ENCODE measurements around the gene KRTAP5-8. TPM values are rescaled to one million over a fixed set of nuclear protein-coding genes. Genes with fewer than 3 reads are reported as not detected.
"Not testable (repeated sequence)": the region's sequence is repeated elsewhere in the genome, so short reads cannot be mapped to it uniquely, and the experiment has no call there.

KRTAP5-8 gene
- total and polyA plus RNA-seq, 9 of the 15 experiments (the other 6 are each of a cell fraction or from before 2014, with no cell fraction given): not detected

- no peaks in the 10 kb centered on the region for H3K79me2 ChIP-seq (ENCODE audit: control insufficient read depth, insufficient read depth, low read length)
- H3K9ac ChIP-seq (ENCODE audit: insufficient read depth in 1 of 2, low read depth in 2 of 2, low read length in 2 of 2): no peak overlapping the region
- in situ Hi-C loops (cut with MboI) (no loop called here), intact Hi-C loops (cut with micrococcal nuclease) (loop anchor here (10.0 kb wide), 1 partner anchor 94 kb away; the partner anchor contains the start of gene DHCR7)
- no peak overlapping the region for H3K4me3 ChIP-seq
- no peaks in the 10 kb centered on the region for H3K36me3 ChIP-seq (ENCODE audit: control insufficient read depth, insufficient read depth, low read length)
- 2% methylated on average over 11 of the region's 11 CpGs for WGBS (ENCODE audit: insufficient coverage, low coverage, missing lambda C conversion rate)
- BruUV-seq (replicated peaks): no TSS peak
- ChIA-PET POLR2A (interaction anchor here (1.5 kb wide), 1 partner anchor 11 kb away, joined by 5 read pairs; no protein-coding TSS in a partner anchor), CTCF (ENCODE audit: low intra/inter-chr PET ratio) (no interaction called here)
- no peak for TF ChIP-seq MYC (IDR thresholded peaks at IDR 0.05; ENCODE audit: low read depth, low read length)
- no peak for TF ChIP-seq MYC (CRISPR knock-in tag; IDR thresholded peaks at IDR 0.05; ENCODE audit: borderline replicate concordance, low read depth)
- no peak for TF ChIP-seq ZBTB1 (CRISPR knock-in tag; IDR thresholded peaks at IDR 0.05; ENCODE audit: borderline replicate concordance, low read depth)
- no peak for TF ChIP-seq BDP1 (IDR thresholded peaks at IDR 0.05; ENCODE audit: insufficient read depth, insufficient read length)
- TF ChIP-seq RBM25 (IDR thresholded peaks at IDR 0.05; ENCODE audit: low read depth, low read length, severe bottlenecking): no peak
- no peak for TF ChIP-seq THRAP3 (IDR thresholded peaks at IDR 0.05; ENCODE audit: borderline replicate concordance)
- TF ChIP-seq MECOM (CRISPR knock-in tag; IDR thresholded peaks at IDR 0.05): no peak
- TF ChIP-seq ZBTB5 (IDR thresholded peaks at IDR 0.05): no peak
- TF ChIP-seq MITF (IDR thresholded peaks at IDR 0.05): no peak
- ATAC-seq (no peak), DNase-seq (ENCODE audit: extremely low read depth in 1 of 4, low spot score in 3 of 4) (no peak), FAIRE-seq (no peak)
- peaks cover 34 to 52% of the 10 kb centered on the region in 2 experiments; a peak in 3 of 5 replicates for H3K27me3 ChIP-seq (ENCODE audit: control insufficient read depth in 2 of 2, insufficient read depth in 2 of 2, low read length in 2 of 2)
- no peaks in the 10 kb centered on the region for H3K9me1 ChIP-seq (ENCODE audit: control insufficient read depth, insufficient read depth, low read length)
- H2AFZ ChIP-seq (ENCODE audit: low read depth, low read length): no peak overlapping the region
- no peak overlapping the region for H3K4me2 ChIP-seq (ENCODE audit: insufficient read depth, low read length)
- H3K4me1 ChIP-seq (replicated peaks in 1 of 2; ENCODE audit: control insufficient read depth in 2 of 2, insufficient read depth in 2 of 2, low read length in 2 of 2): peaks cover 2 to 4% of the 10 kb centered on the region in 2 experiments; a peak in 4 of 5 replicates
- no peaks in the 10 kb centered on the region for H4K20me1 ChIP-seq (replicated peaks; ENCODE audit: control insufficient read depth, insufficient read depth, low read length)
- peaks cover 2% of the 10 kb centered on the region; the same call in 1 of the 2 replicates for H3K9me3 ChIP-seq (replicated peaks; ENCODE audit: control insufficient read depth, insufficient read depth, low read depth, low read length)
- H3K27ac ChIP-seq (ENCODE audit: extremely low read depth, low read depth, low read length): no peak overlapping the region
These were observed 1.2 kb downstream of the KRTAP5-8 start for GRCh38 chr11:71539017-71539416.

DNA sequence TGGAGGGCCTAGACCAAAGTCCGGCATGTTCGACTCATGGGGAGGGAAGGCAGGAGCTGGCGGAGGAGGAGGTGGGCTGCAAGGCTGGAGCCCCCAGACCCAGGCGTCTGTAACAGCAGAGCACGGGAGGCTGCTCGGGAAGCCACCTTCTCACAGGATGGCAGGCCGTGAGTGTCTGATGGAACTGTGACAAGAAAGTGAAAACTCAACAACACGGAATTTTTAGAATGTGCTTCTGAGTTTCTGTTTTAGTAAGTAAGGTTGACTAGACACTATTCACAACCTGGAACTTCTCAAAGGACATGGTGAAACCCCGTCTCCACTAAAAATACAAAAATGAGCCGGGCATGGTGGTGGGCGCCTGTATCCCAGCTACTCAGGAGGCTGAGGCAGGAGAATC, 2.1 kb downstream of the KRTAP5-8 start:
- DNase-seq (ENCODE audit: extremely low read depth in 1 of 4, low spot score in 3 of 4); FAIRE-seq; H3K9ac ChIP-seq (ENCODE audit: insufficient read depth in 1 of 2, low read depth in 2 of 2, low read length in 2 of 2); H4K20me1 ChIP-seq (replicated peaks; ENCODE audit: control insufficient read depth, insufficient read depth, low read length); in situ Hi-C loops (cut with MboI); H3K4me1 ChIP-seq (replicated peaks in 1 of 2; ENCODE audit: control insufficient read depth in 2 of 2, insufficient read depth in 2 of 2, low read length in 2 of 2); ATAC-seq; H2AFZ ChIP-seq (ENCODE audit: low read depth, low read length); H3K9me1 ChIP-seq (ENCODE audit: control insufficient read depth, insufficient read depth, low read length); BruUV-seq (replicated peaks); H3K79me2 ChIP-seq (ENCODE audit: control insufficient read depth, insufficient read depth, low read length); CTCF ChIA-PET (ENCODE audit: low intra/inter-chr PET ratio); H3K27ac ChIP-seq (ENCODE audit: extremely low read depth, low read depth, low read length); H3K4me3 ChIP-seq; H3K9me3 ChIP-seq (replicated peaks; ENCODE audit: control insufficient read depth, insufficient read depth, low read depth, low read length); H3K36me3 ChIP-seq (ENCODE audit: control insufficient read depth, insufficient read depth, low read length); H3K4me2 ChIP-seq (ENCODE audit: insufficient read depth, low read length): not testable (repeated sequence)
- H3K27me3 ChIP-seq (ENCODE audit: control insufficient read depth in 2 of 2, insufficient read depth in 2 of 2, low read length in 2 of 2): peaks cover 36 to 52% of the 10 kb centered on the region in 2 experiments; a peak in 3 of 5 replicates
- POLR2A ChIA-PET: interaction anchor here (0.7 kb wide), 1 partner anchor 155 kb away, joined by 3 read pairs; no protein-coding TSS in a partner anchor
- WGBS (ENCODE audit: insufficient coverage, low coverage, missing lambda C conversion rate): 4% methylated on average over 10 of the region's 11 CpGs
- intact Hi-C loops (cut with micrococcal nuclease): loop anchor here (10.0 kb wide), 1 partner anchor 95 kb away; the partner anchor contains the start of gene DHCR7
